Measurements from ENCODE around the gene C15orf61. TPM values are rescaled to one million over a fixed set of nuclear protein-coding genes. Genes with fewer than 3 reads are reported as not detected.

The C15orf61 gene
- total and polyA plus RNA-seq, 2 of the 13 experiments (the other 11 are each of a cell fraction or from before 2014, with no cell fraction given), result 2.1 to 6.6 TPM

GRCh38 chr15:67545864-67546263 is 24.9 kb downstream of the C15orf61 start (continued):
- TF ChIP-seq CENPBD1 (CRISPR knock-in tag; IDR thresholded peaks at IDR 0.05; ENCODE audit: borderline replicate concordance, low read depth) (no peak), ZNF567 (CRISPR knock-in tag; IDR thresholded peaks at IDR 0.05; ENCODE audit: borderline replicate concordance) (no peak), SUZ12 (IDR thresholded peaks at IDR 0.05; ENCODE audit: low read depth, low read length) (no peak), BCL6 (CRISPR knock-in tag; IDR thresholded peaks at IDR 0.05) (no peak), RCOR2 (CRISPR knock-in tag; IDR thresholded peaks at IDR 0.05) (no peak), HIVEP1 (CRISPR knock-in tag; IDR thresholded peaks at IDR 0.05) (no peak), NR3C1 (CRISPR knock-in tag; IDR thresholded peaks at IDR 0.05) (no peak)
- TF ChIP-seq, protein P1, sequence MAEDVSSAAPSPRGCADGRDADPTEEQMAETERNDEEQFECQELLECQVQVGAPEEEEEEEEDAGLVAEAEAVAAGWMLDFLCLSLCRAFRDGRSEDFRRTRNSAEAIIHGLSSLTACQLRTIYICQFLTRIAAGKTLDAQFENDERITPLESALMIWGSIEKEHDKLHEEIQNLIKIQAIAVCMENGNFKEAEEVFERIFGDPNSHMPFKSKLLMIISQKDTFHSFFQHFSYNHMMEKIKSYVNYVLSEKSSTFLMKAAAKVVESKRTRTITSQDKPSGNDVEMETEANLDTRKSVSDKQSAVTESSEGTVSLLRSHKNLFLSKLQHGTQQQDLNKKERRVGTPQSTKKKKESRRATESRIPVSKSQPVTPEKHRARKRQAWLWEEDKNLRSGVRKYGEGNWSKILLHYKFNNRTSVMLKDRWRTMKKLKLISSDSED (CRISPR knock-in tag; IDR thresholded peaks at IDR 0.05), result no peak

DNA sequence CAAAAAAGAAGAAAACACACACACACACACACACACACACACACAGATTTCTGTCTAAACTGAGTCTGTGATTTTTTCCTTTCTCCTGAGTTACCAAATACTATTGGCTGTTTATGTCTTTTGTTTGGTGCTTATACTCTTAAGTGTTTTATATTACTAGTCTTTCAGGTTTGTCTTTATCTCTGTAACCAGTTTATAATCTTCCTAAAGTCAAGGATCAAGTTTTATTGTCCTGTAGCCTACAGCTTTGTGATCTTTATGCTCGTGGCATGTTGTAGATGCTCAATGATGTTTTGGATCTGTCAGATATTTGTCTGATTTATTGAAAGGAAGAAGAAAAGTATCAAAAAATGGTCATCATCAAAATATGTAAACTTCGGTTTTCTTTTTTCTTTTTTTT is 26.1 kb downstream of the C15orf61 start:
- CTCF ChIA-PET (ENCODE audit: low intra/inter-chr PET ratio, low total read pairs), result no interaction called here
- no peak for TF ChIP-seq ARNTL (CRISPR knock-in tag; IDR thresholded peaks at IDR 0.05)
- TF ChIP-seq ZNF326 (CRISPR knock-in tag; IDR thresholded peaks at IDR 0.05; ENCODE audit: borderline replicate concordance), result no peak
- no peak for TF ChIP-seq SOX13 (IDR thresholded peaks at IDR 0.05)
- no peak for TF ChIP-seq SOX13 (CRISPR knock-in tag; conservative IDR thresholded peaks at IDR 0.05 in 1 of 2, IDR thresholded peaks at IDR 0.05 in 1 of 2)
- no peak for TF ChIP-seq MTA3 (CRISPR knock-in tag; IDR thresholded peaks at IDR 0.05)
- no peak for TF ChIP-seq REPIN1 (CRISPR knock-in tag; IDR thresholded peaks at IDR 0.05; ENCODE audit: borderline replicate concordance, low read depth)
- no peak for TF ChIP-seq PHB2 (IDR thresholded peaks at IDR 0.05; ENCODE audit: partially characterized antibody)
- TF ChIP-seq ZNF550 (CRISPR knock-in tag; IDR thresholded peaks at IDR 0.05; ENCODE audit: borderline replicate concordance), result no peak
- no peak for TF ChIP-seq POLR2AphosphoS2 (IDR thresholded peaks at IDR 0.05; ENCODE audit: low read depth, low read length)
- TF ChIP-seq ZNF274 (CRISPR knock-in tag; IDR thresholded peaks at IDR 0.05), result no peak
- no peak for TF ChIP-seq SALL1 (CRISPR knock-in tag; IDR thresholded peaks at IDR 0.05)
- no peak for TF ChIP-seq ZNF276 (CRISPR knock-in tag; IDR thresholded peaks at IDR 0.05; ENCODE audit: low read depth)
- TF ChIP-seq SRSF4 (IDR thresholded peaks at IDR 0.05; ENCODE audit: low read depth, low read length, poor library complexity, severe bottlenecking), result no peak

More for the DNA sequence above, 26.1 kb downstream of the C15orf61 start:
- Histone ChIP-seq H3K4me1 (ENCODE audit: insufficient read depth, low read length) (peaks cover 24% of the 10 kb centered on the region), H3K9me3 (ENCODE audit: low read length) (no peaks in the 10 kb centered on the region), H2AFZ (ENCODE audit: low read length) (no peak overlapping the region), H3K4me2 (ENCODE audit: low read depth, low read length) (no peak overlapping the region), H3K36me3 (replicated peaks in 1 of 2; ENCODE audit: control insufficient read depth in 1 of 2, insufficient read depth in 2 of 2, low read length in 2 of 2) (peaks cover 2 to 12% of the 10 kb centered on the region in 2 experiments; a peak in 4 of 5 replicates), H3K79me2 (ENCODE audit: insufficient read depth, low read length) (no peaks in the 10 kb centered on the region), H3K4me3 (replicated peaks in 1 of 3; ENCODE audit: insufficient read depth in 1 of 3, low read depth in 2 of 3, low read length in 3 of 3) (no peak overlapping the region), H3K27ac (ENCODE audit: extremely low read length, insufficient read depth, low read length) (no peak overlapping the region), H3K27me3 (ENCODE audit: control insufficient read depth in 1 of 2, insufficient read depth in 2 of 2, low read length in 2 of 2) (no peaks in the 10 kb centered on the region; a peak in 1 of 5 replicates), H3K9ac (ENCODE audit: insufficient read depth, low read depth, low read length) (no peak overlapping the region), H4K20me1 (ENCODE audit: insufficient read depth, low read length) (no peaks in the 10 kb centered on the region)
- DNase-seq (ENCODE audit: low spot score) (no peak), ATAC-seq (no peak), FAIRE-seq (no peak)
- POLR2A ChIA-PET, result no interaction called here
- intact Hi-C loops (cut with micrococcal nuclease; ENCODE audit: unreplicated experiment) (no loop called here), in situ Hi-C loops (cut with HindIII; ENCODE audit: extremely low pct_ligation_motif_present, low pct_unique_long_range_greater_than_20kb) (no loop called here)
- no TSS peak for BruUV-seq (replicated peaks)
- 89% methylated on average over 2 of the region's 2 CpGs for WGBS (ENCODE audit: low lambda C conversion rate)
